HCT116 (cell line): ENCODE measurements around the gene CHN1.

ENCODE experiments used
- CEBPB ChIP-seq: IDR thresholded peaks from 2 replicates; pipeline ENCODE4 v1.6.1; 2012; ENCODE audit warnings: low read depth
- CTCF ChIP-seq, 3 experiments: fragments of 200-600 bp in 1 of 3; sonication (generic) in 1 of 3; IDR thresholded peaks in 2 of 3; conservative IDR thresholded peaks in 1 of 3; 2 replicates each; pipeline ENCODE4 v1.5.1; 2012 to 2017; ENCODE audit warnings: low read depth in 2 of 3, low read length in 2 of 3, antibody characterized with exemption in 1 of 3, borderline replicate concordance in 1 of 3, control low read depth in 1 of 3, mild to moderate bottlenecking in 1 of 3, mixed read lengths in 1 of 3, mixed run types in 1 of 3, moderate library complexity in 1 of 3; ENCODE audit not compliant: insufficient read depth in 1 of 3
- EZH2 ChIP-seq: fragments of 200-600 bp; sonication (generic); IDR thresholded peaks from 2 replicates; pipeline ENCODE4 v1.6.1; 2017; ENCODE audit warnings: antibody characterized with exemption, mixed run types
- EZH2phosphoT487 ChIP-seq: fragments of 200-600 bp; IDR thresholded peaks from 2 replicates; pipeline ENCODE4 v1.6.1; 2018; ENCODE audit warnings: antibody characterized with exemption, borderline replicate concordance
- POLR2A ChIP-seq: IDR thresholded peaks from 2 replicates; pipeline ENCODE4 v1.7.0; 2011; ENCODE audit warnings: borderline replicate concordance; ENCODE audit not compliant: insufficient read depth, insufficient read length; ENCODE audit errors: extremely low read depth
- POLR2AphosphoS5 ChIP-seq: IDR thresholded peaks from 2 replicates; pipeline ENCODE4 v1.6.1; 2011; ENCODE audit warnings: mild to moderate bottlenecking, low read depth, low read length, moderate library complexity
- ZNF274 ChIP-seq: fragments of 200-500 bp; sonication (Bioruptor generic); IDR thresholded peaks from 2 replicates; pipeline ENCODE4 v1.6.1; 2014; ENCODE audit warnings: mild to moderate bottlenecking, low read depth, low read length, inconsistent platforms

GRCh38 chr2:174787487-174788205 lies 217.5 kb downstream of the CHN1 start:
- no peak for TF ChIP-seq CTCF (IDR thresholded peaks at IDR 0.05 in 2 of 3, conservative IDR thresholded peaks at IDR 0.05 in 1 of 3; ENCODE audit: borderline replicate concordance in 1 of 3, insufficient read depth in 1 of 3, low read depth in 2 of 3, low read length in 2 of 3)
- TF ChIP-seq POLR2A: no peak
- no peak for TF ChIP-seq CEBPB
- no peak for TF ChIP-seq POLR2AphosphoS5
- no peak for TF ChIP-seq ZNF274
- TF ChIP-seq EZH2: no peak
- no peak for TF ChIP-seq EZH2phosphoT487
